GM23338 (cell line): ENCODE data around the gene BLM.

Source experiments
- CTCF ChIP-seq, 2 experiments: fragments of 200-600 bp in 1 of 2; sonication (generic) in 1 of 2; conservative IDR thresholded peaks; 2 replicates each; pipeline versions ENCODE4 v1.5.1 to v1.6.1; 2016 to 2017; ENCODE audit warnings: antibody characterized with exemption in 2 of 2, low read depth in 2 of 2, mild to moderate bottlenecking in 2 of 2, moderate library complexity in 1 of 2
- ZNF114 ChIP-seq: fragments of 250-450 bp; sonication (Bioruptor Pico); IDR thresholded peaks from 2 replicates; pipeline ENCODE4 v1.5.0; 2020; ENCODE audit warnings: mild to moderate bottlenecking, moderate library complexity
- ZNF462 ChIP-seq: fragments of 250-450 bp; sonication (Bioruptor Pico); IDR thresholded peaks from 2 replicates; pipeline ENCODE4 v1.5.0; 2020; ENCODE audit warnings: mild to moderate bottlenecking, moderate library complexity

- TF ChIP-seq CTCF (conservative IDR thresholded peaks at IDR 0.05; ENCODE audit: low read depth in 2 of 2) (no peak), ZNF462 (CRISPR knock-in tag) (no peak), ZNF114 (no peak)
These were observed 102.2 kb downstream of the BLM start for GRCh38 chr15:90819390-90819789.
